GM18505 (cell line): ENCODE results near the gene SETD5.

Experiments
- ATAC-seq: cut with Tn5 transposase; IDR thresholded peaks from one replicate; pipeline ENCODE4 v1.9.1; 2021; ENCODE audit not compliant: unreplicated experiment
- POLR2A ChIP-seq: IDR thresholded peaks from 4 replicates; pipeline ENCODE4 v1.6.1; 2011; ENCODE audit warnings: borderline replicate concordance; ENCODE audit not compliant: insufficient read depth, insufficient read length; ENCODE audit errors: extremely low read depth

SETD5 gene

GRCh38 chr3:9439331-9439730, 41.9 kb downstream of the SETD5 start:
- no peak for ATAC-seq
- no peak for TF ChIP-seq POLR2A

- ATAC-seq: no peak
- no peak for TF ChIP-seq POLR2A
These were observed 44.2 kb downstream of the SETD5 start for GRCh38 chr3:9441501-9442221.

- no peak for ATAC-seq
- no peak for TF ChIP-seq POLR2A
These were observed 50.7 kb downstream of the SETD5 start for GRCh38 chr3:9448071-9448470.

GRCh38 chr3:9448643-9449042, 51.2 kb downstream of the SETD5 start:
- no peak for TF ChIP-seq POLR2A
- ATAC-seq: no peak

- ATAC-seq: no peak
- no peak for TF ChIP-seq POLR2A
These were observed 52.7 kb downstream of the SETD5 start for GRCh38 chr3:9450126-9450525.

- no peak for ATAC-seq
- no peak for TF ChIP-seq POLR2A
These were observed 53.6 kb downstream of the SETD5 start for GRCh38 chr3:9450991-9451390.

- no peak for ATAC-seq
- TF ChIP-seq POLR2A: no peak
These were observed 55.0 kb downstream of the SETD5 start for GRCh38 chr3:9452417-9452816.

- TF ChIP-seq POLR2A: no peak
These were observed 58.2 kb downstream of the SETD5 start for GRCh38 chr3:9455596-9456131.

GRCh38 chr3:9467451-9467850, 70.0 kb downstream of the SETD5 start:
- ATAC-seq: no peak

More at GRCh38 chr3:9455596-9456131, 58.2 kb downstream of the SETD5 start:
- no peak for ATAC-seq

GRCh38 chr3:9468460-9468859, 71.0 kb downstream of the SETD5 start:
- TF ChIP-seq POLR2A: no peak
- no peak for ATAC-seq

More at GRCh38 chr3:9467451-9467850, 70.0 kb downstream of the SETD5 start:
- TF ChIP-seq POLR2A: no peak

GRCh38 chr3:9469986-9470385, 72.6 kb downstream of the SETD5 start:
- ATAC-seq: no peak
- TF ChIP-seq POLR2A: no peak

GRCh38 chr3:9473496-9474065, 76.2 kb downstream of the SETD5 start:
- ATAC-seq: no peak
- TF ChIP-seq POLR2A: no peak

GRCh38 chr3:9474482-9474881, 77.1 kb downstream of the SETD5 start:
- TF ChIP-seq POLR2A: no peak

GRCh38 chr3:9476935-9477334, 79.5 kb downstream of the SETD5 start:
- ATAC-seq: no peak
- no peak for TF ChIP-seq POLR2A

More at GRCh38 chr3:9474482-9474881, 77.1 kb downstream of the SETD5 start:
- no peak for ATAC-seq
